Lower leg skin (tissue), 4 donors: ENCODE measurements around the gene AGER. TPM values are rescaled to one million over a fixed set of nuclear protein-coding genes. Genes with fewer than 3 reads are reported as not detected.

Source experiments
- DNase-seq, 2 donors: peaks; one replicate each; pipeline ENCODE4 v3.0.0-alpha.2; 2019; ENCODE audit warnings: low spot score in 2 of 2
- H3K4me3 ChIP-seq: fragments of 200-600 bp; sonication (generic); 2 replicates; pipeline ENCODE4 v1.5.1; 2017; ENCODE audit warnings: mild to moderate bottlenecking, low read depth; ENCODE audit not compliant: poor library complexity, severe bottlenecking
- POLR2A ChIP-seq, 2 donors: fragments of 450-650 bp; IDR thresholded peaks; one replicate each; pipeline ENCODE4 v1.6.1; 2016 to 2017; ENCODE audit warnings: antibody characterized with exemption in 2 of 2, mild to moderate bottlenecking in 1 of 2, moderate library complexity in 1 of 2
- WGBS, 2 donors: methylation state at CpG; one replicate each; pipeline ENCODE4 v1.1.5; 2018; 5-methylcytosine and 5-hydroxymethylcytosine counted together
- intact Hi-C: fragments of 100-400 bp; cut with DNase I; formaldehyde crosslinking; loops from one replicate; pipeline ENCODE4 v1.15.0; 2023; ENCODE audit warnings: low total_unique reads
- total RNA-seq, 4 donors: library from RNA; depleted of rRNA; stranded (reverse); fragments of >200 nt; gene quantifications; one replicate each; pipeline ENCODE4 v1.1.0, GENCODE V29; 2016
- TF ChIP-seq, protein P1 (sequence below), 3 donors: fragments of 450-650 bp; IDR thresholded peaks; one replicate each; pipeline ENCODE4 v1.5.1; 2016; ENCODE audit warnings: antibody characterized with exemption in 3 of 3, mild to moderate bottlenecking in 3 of 3, moderate library complexity in 2 of 3

AGER gene
- 1 to 10 TPM in 3 of 4 donors, under 1 TPM in 1; 0.56 to 4.1 (median 2.3) TPM for total RNA-seq

GRCh38 chr6:32184084-32184640, at the start of gene AGER:
AGER (minus strand) TSS chr6:32184253; CDS start chr6:32184222, 31 bp downstream.
- intact Hi-C loops = no loop called here
- no peak for TF ChIP-seq POLR2A (IDR thresholded peaks at IDR 0.05)
- TF ChIP-seq, protein P1, sequence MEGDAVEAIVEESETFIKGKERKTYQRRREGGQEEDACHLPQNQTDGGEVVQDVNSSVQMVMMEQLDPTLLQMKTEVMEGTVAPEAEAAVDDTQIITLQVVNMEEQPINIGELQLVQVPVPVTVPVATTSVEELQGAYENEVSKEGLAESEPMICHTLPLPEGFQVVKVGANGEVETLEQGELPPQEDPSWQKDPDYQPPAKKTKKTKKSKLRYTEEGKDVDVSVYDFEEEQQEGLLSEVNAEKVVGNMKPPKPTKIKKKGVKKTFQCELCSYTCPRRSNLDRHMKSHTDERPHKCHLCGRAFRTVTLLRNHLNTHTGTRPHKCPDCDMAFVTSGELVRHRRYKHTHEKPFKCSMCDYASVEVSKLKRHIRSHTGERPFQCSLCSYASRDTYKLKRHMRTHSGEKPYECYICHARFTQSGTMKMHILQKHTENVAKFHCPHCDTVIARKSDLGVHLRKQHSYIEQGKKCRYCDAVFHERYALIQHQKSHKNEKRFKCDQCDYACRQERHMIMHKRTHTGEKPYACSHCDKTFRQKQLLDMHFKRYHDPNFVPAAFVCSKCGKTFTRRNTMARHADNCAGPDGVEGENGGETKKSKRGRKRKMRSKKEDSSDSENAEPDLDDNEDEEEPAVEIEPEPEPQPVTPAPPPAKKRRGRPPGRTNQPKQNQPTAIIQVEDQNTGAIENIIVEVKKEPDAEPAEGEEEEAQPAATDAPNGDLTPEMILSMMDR (IDR thresholded peaks at IDR 0.05) = no peak
- DNase-seq = no peak
- 69 to 72% methylated on average over 6 of the region's 6 CpGs for WGBS, 2 donors
- H3K4me3 ChIP-seq = no peak within 1 kb of the TSS

DNA sequence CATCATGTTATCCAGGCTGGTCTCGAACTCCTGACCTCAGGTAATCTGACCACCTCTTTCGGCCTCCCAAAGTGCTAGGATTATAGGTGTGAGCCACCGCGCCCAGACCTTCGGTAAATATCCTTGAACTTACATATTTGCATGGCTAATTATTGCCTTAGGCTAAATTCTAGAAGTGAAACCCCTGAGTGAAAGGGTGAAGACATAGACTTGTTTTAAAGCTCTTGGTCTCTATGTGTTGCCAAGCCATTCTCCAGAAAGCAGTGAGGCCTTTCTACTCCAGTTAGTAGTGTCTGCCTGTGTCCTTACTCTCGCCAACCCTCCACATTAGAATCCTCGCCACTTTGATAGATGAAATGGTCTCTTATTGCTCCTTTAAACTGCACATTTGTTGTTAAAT, 42.4 kb upstream of the AGER start:
- intact Hi-C loops = no loop called here
- DNase-seq = no peak
- no peak overlapping the region for H3K4me3 ChIP-seq
- WGBS, 2 donors = 82 to 94% methylated on average over 7 of the region's 7 CpGs
- TF ChIP-seq POLR2A (IDR thresholded peaks at IDR 0.05) = no peak
- TF ChIP-seq, protein P1 (IDR thresholded peaks at IDR 0.05) = no peak

- intact Hi-C loops = no loop called here
- WGBS, 2 donors = 78 to 83% methylated on average over 2 of the region's 2 CpGs
Observed at GRCh38 chr6:32224696-32225095, 40.6 kb upstream of the AGER start.

GRCh38 chr6:32223258-32224235, 39.5 kb upstream of the AGER start, which contains the start of gene NOTCH4:
NOTCH4 (minus strand) TSS chr6:32224067; CDS start chr6:32223928, 139 bp downstream.
- DNase-seq = no peak
- intact Hi-C loops = no loop called here

More at GRCh38 chr6:32224696-32225095, 40.6 kb upstream of the AGER start:
- TF ChIP-seq, protein P1 (IDR thresholded peaks at IDR 0.05) = no peak
- DNase-seq = no peak
- H3K4me3 ChIP-seq = no peak overlapping the region

DNA sequence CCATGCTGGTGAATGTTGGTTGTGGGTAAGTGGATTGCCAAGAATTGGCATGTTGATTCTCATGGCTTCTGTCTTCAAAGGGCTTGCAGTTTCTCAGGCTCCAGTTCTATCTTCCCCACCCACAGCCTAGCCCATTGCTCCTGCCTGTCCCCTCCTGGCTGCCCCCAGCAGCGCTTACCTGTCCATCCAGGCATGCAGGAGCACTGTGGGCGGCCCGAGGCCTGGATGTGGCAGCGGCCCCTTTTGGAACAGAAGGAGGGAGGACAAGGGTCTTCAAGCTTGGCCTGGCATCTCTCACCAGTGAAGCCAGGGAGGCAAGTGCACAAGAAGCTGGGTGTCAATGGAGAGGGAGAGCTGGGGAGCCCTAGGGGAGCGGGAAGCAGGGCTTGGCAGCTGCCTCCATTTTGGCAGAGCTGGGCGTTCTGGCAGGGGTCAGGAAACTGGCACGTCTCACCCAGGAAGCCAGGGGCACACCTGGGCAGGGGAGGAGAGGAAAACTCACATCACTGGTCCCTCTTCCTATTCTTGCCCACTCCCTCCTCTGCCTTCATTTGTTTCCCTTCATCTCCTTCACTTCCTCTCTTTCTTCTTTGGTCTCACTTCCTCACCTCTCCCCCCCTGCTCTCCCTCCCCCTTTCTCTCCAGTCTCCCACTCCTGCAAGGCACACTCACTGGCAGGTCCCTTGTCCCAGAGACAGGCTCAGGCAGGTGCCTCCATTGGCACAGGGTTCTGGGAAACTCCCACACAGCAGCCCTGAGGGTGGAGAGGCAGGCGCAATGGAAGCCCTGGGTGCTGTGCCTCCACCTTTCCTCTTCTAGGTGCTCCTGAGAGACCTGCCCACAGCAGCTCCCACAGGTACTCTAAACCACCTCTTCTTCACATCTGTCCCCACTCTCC, 38.5 kb upstream of the AGER start:
- DNase-seq = peak in 1 of 2 donors; percentile 34

More at GRCh38 chr6:32223258-32224235, 39.5 kb upstream of the AGER start, which contains the start of gene NOTCH4:
- 40 to 50% methylated on average over 20 of the region's 20 CpGs for WGBS, 2 donors
- TF ChIP-seq, protein P1 (IDR thresholded peaks at IDR 0.05) = no peak
- no peak for TF ChIP-seq POLR2A (IDR thresholded peaks at IDR 0.05)
- H3K4me3 ChIP-seq = no peak within 1 kb of the TSS

More for the DNA sequence above, 38.5 kb upstream of the AGER start:
- H3K4me3 ChIP-seq = no peak overlapping the region
- intact Hi-C loops = no loop called here
- TF ChIP-seq POLR2A (IDR thresholded peaks at IDR 0.05) = no peak
- TF ChIP-seq, protein P1 (IDR thresholded peaks at IDR 0.05) = no peak
- 43 to 58% methylated on average over 8 of the region's 8 CpGs for WGBS, 2 donors
